GM23338 (cell line): Measurements from ENCODE around the gene GALR2. TPM values are rescaled to one million over a fixed set of nuclear protein-coding genes. Genes with fewer than 3 reads are reported as not detected.

ENCODE experiments used
- ATAC-seq: fragments of 200-7000 bp; cut with Tn5 transposase; 3 replicates; pipeline ENCODE4 v1.9.1; 2020
- DNase-seq: peaks from one replicate; pipeline ENCODE4 v3.0.0-alpha.2; 2015; ENCODE audit warnings: low spot score
- H2AFZ ChIP-seq: fragments of 200-600 bp; sonication (generic); 2 replicates; pipeline ENCODE4 v1.8.0; 2016; ENCODE audit warnings: antibody characterized with exemption, mild to moderate bottlenecking, moderate library complexity
- H3F3A ChIP-seq: fragments of 200-600 bp; sonication (generic); replicated peaks from 2 replicates; pipeline ENCODE4 v1.8.0; 2017; ENCODE audit warnings: antibody characterized with exemption, mixed run types, low read depth
- H3K27ac ChIP-seq: fragments of 200-600 bp; sonication (generic); 2 replicates; pipeline ENCODE4 v1.6.1; 2016; ENCODE audit warnings: low read depth
- H3K27me3 ChIP-seq: fragments of 200-600 bp; sonication (generic); 2 replicates; pipeline ENCODE4 v1.8.0; 2016; ENCODE audit warnings: mild to moderate bottlenecking, mixed run types, moderate library complexity; ENCODE audit not compliant: insufficient read depth
- H3K36me3 ChIP-seq: fragments of 200-600 bp; sonication (generic); 2 replicates; pipeline ENCODE4 v1.8.0; 2016; ENCODE audit warnings: mild to moderate bottlenecking; ENCODE audit not compliant: insufficient read depth
- H3K4me1 ChIP-seq: fragments of 200-600 bp; sonication (generic); 2 replicates; pipeline ENCODE4 v1.8.0; 2016; ENCODE audit warnings: mild to moderate bottlenecking, moderate library complexity; ENCODE audit not compliant: insufficient read depth
- H3K4me2 ChIP-seq: fragments of 200-600 bp; sonication (generic); 2 replicates; pipeline ENCODE4 v1.7.1; 2017; ENCODE audit warnings: mixed run types
- H3K4me3 ChIP-seq: fragments of 200-600 bp; sonication (generic); 2 replicates; pipeline ENCODE4 v1.6.1; 2016; ENCODE audit warnings: mixed run types
- H3K79me2 ChIP-seq: fragments of 200-600 bp; sonication (generic); replicated peaks from 2 replicates; pipeline ENCODE4 v1.8.0; 2017; ENCODE audit warnings: mild to moderate bottlenecking; ENCODE audit not compliant: insufficient read depth
- H3K9me2 ChIP-seq: fragments of 200-600 bp; sonication (generic); 2 replicates; pipeline ENCODE4 v1.8.0; 2017; ENCODE audit not compliant: insufficient read depth
- H4K20me1 ChIP-seq: fragments of 200-600 bp; sonication (generic); replicated peaks from 2 replicates; pipeline ENCODE4 v1.8.0; 2017; ENCODE audit warnings: mild to moderate bottlenecking; ENCODE audit not compliant: insufficient read depth
- H3K27ac Mint-ChIP-seq: 2 replicates; pipeline ENCODE4 v1.8.0; 2020; ENCODE audit warnings: inconsistent platforms, mild to moderate bottlenecking, moderate library complexity, mixed read lengths
- H3K27me3 Mint-ChIP-seq: 3 replicates; pipeline ENCODE4 v1.8.0; 2022; ENCODE audit warnings: low read depth, mild to moderate bottlenecking, moderate library complexity, mixed read lengths, inconsistent platforms; ENCODE audit not compliant: insufficient read depth, poor library complexity
- H3K36me3 Mint-ChIP-seq: 3 replicates; pipeline ENCODE4 v1.8.0; 2021; ENCODE audit warnings: low read depth, mild to moderate bottlenecking, inconsistent platforms, moderate library complexity, mixed read lengths
- H3K4me1 Mint-ChIP-seq: 3 replicates; pipeline ENCODE4 v1.8.0; 2020; ENCODE audit warnings: mild to moderate bottlenecking, inconsistent platforms, mixed read lengths
- H3K4me3 Mint-ChIP-seq: 3 replicates; pipeline ENCODE4 v1.8.0; 2021; ENCODE audit warnings: moderate library complexity, mild to moderate bottlenecking, inconsistent platforms, mixed read lengths
- H3K9me3 Mint-ChIP-seq: 3 replicates; pipeline ENCODE4 v1.8.0; 2020; ENCODE audit warnings: moderate library complexity, mild to moderate bottlenecking, inconsistent platforms, mixed read lengths
- CREB1 ChIP-seq: fragments of 250-450 bp; sonication (Bioruptor Pico); IDR thresholded peaks from 2 replicates; pipeline ENCODE4 v1.5.0; 2020; ENCODE audit warnings: low read depth, mild to moderate bottlenecking, moderate library complexity
- EZH2 ChIP-seq: fragments of 200-600 bp; sonication (generic); IDR thresholded peaks from one replicate; pipeline ENCODE4 v1.8.0; 2017; ENCODE audit warnings: antibody characterized with exemption, mild to moderate bottlenecking, low read depth; ENCODE audit not compliant: unreplicated experiment
- EZH2phosphoT487 ChIP-seq: fragments of 200-600 bp; sonication (generic); IDR thresholded peaks from one replicate; pipeline ENCODE4 v1.8.1; 2018; ENCODE audit warnings: antibody characterized with exemption; ENCODE audit not compliant: unreplicated experiment
- JUNB ChIP-seq: IDR thresholded peaks from one replicate; pipeline ENCODE4 v1.6.1; 2016; ENCODE audit warnings: antibody characterized with exemption; ENCODE audit not compliant: unreplicated experiment
- NANOG ChIP-seq: IDR thresholded peaks from 2 replicates; pipeline ENCODE4 v1.6.1; 2016; ENCODE audit warnings: antibody characterized with exemption, borderline replicate concordance
- POLR2AphosphoS5 ChIP-seq: IDR thresholded peaks from 2 replicates; pipeline ENCODE4 v1.6.1; 2016; ENCODE audit warnings: antibody characterized with exemption, low read depth
- STAT1 ChIP-seq: IDR thresholded peaks from one replicate; pipeline ENCODE4 v1.6.1; 2016; ENCODE audit warnings: antibody characterized with exemption; ENCODE audit not compliant: unreplicated experiment
- ZNF114 ChIP-seq: fragments of 250-450 bp; sonication (Bioruptor Pico); IDR thresholded peaks from 2 replicates; pipeline ENCODE4 v1.5.0; 2020; ENCODE audit warnings: mild to moderate bottlenecking, moderate library complexity
- ZNF331 ChIP-seq: fragments of 250-450 bp; sonication (Bioruptor Pico); IDR thresholded peaks from 2 replicates; pipeline ENCODE4 v1.5.0; 2020; ENCODE audit warnings: low read depth, mild to moderate bottlenecking, moderate library complexity
- polyA plus RNA-seq: library from polyadenylated mRNA; unstranded; fragments of >200 nt; fragmentation: Nextera tagmentation; extraction: Ambion mirVana; gene quantifications from 2 replicates; pipeline ENCODE4 v1.2.1, GENCODE V29; 2016
- total RNA-seq: library from RNA; depleted of rRNA; stranded (reverse); fragments of >200 nt; shearing (Covaris generic); gene quantifications from 2 replicates; pipeline ENCODE4 v1.2.3, GENCODE V29; 2014
- TF ChIP-seq, protein P1 (sequence below), 2 experiments: fragments of 200-600 bp in 1 of 2; sonication (generic) in 1 of 2; conservative IDR thresholded peaks; 2 replicates each; pipeline versions ENCODE4 v1.5.1 to v1.6.1; 2016 to 2017; ENCODE audit warnings: antibody characterized with exemption in 2 of 2, low read depth in 2 of 2, mild to moderate bottlenecking in 2 of 2, moderate library complexity in 1 of 2
- TF ChIP-seq, protein P2 (sequence below): fragments of 250-450 bp; sonication (Bioruptor Pico); IDR thresholded peaks from 2 replicates; pipeline ENCODE4 v1.5.0; 2020; ENCODE audit warnings: mild to moderate bottlenecking, moderate library complexity

Gene GALR2
- total and polyA plus RNA-seq, 2 experiments from 2014 or later = 0.50 to 2.2 TPM

DNA sequence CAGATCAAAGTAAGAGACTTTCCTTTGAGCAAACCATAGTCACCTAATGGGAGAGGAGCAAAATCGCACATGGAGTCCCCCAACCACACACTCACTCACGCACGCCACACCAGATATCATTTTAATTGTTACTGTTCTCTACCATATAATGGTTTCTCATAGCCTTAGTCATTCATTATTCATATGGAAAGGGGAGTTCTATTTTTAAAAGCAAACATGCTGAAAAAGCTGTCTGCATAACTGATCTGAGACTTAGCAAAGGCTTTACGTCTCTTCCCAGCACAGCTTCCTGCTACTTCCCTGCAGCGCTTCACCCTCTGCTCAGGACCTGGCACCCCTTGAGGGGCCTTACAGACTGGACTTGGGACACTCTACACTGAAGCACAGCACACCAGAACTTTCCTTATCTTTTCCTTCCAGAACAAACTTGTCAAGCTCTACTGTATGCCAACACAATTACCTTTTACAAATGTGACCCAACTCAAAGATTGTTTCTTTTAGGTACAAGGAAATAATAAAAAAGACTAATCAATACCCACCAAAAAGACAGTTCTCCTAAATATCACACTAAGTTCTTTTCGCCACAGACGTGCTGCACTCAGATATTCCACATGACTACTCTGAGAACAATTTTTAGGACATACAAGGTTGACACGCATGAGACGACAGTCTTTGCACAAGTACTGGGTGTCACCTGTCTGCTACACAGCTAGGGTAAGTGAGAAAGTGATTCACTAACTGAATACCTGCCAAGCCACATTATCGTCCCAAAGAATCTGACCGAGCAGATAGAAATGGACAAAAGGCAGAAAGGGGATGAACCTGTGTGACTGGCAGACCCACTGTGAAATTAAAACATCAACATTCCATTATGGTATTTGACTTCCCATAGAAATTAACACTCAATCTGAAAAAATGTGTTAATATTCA lies 23.8 kb upstream of the GALR2 start:
- TF ChIP-seq NANOG (no peak), EZH2phosphoT487 (no peak), ZNF331 (CRISPR knock-in tag) (no peak)
- Histone ChIP-seq H3K4me1 (peaks cover 9% of the 10 kb centered on the region; the same call in 1 of the 2 replicates), H3K4me2 (no peak overlapping the region), H3K27ac (peak overlapping the region; percentile 74; the same call in 1 of the 2 replicates), H3F3A (peaks cover 12% of the 10 kb centered on the region; the same call in 1 of the 2 replicates), H2AFZ (no peak overlapping the region), H3K4me3 (no peak overlapping the region), H3K9me2 (no peaks in the 10 kb centered on the region), H3K36me3 (peaks cover 35% of the 10 kb centered on the region), H3K27me3 (no peaks in the 10 kb centered on the region), H3K79me2 (peaks cover 14% of the 10 kb centered on the region; the same call in 1 of the 2 replicates), H4K20me1 (peaks cover 15% of the 10 kb centered on the region)
- ATAC-seq (no peak), DNase-seq (no peak)
- H3K9me3 Mint-ChIP-seq = no peaks in the 10 kb centered on the region
- H3K4me1 Mint-ChIP-seq = peaks cover 5% of the 10 kb centered on the region; the same call in 2 of the 3 replicates
- peaks cover 1% of the 10 kb centered on the region for H3K27me3 Mint-ChIP-seq
- peaks cover 62% of the 10 kb centered on the region for H3K36me3 Mint-ChIP-seq
- no peak overlapping the region; the same call in 1 of the 2 replicates for H3K27ac Mint-ChIP-seq
- no peak overlapping the region for H3K4me3 Mint-ChIP-seq

DNA sequence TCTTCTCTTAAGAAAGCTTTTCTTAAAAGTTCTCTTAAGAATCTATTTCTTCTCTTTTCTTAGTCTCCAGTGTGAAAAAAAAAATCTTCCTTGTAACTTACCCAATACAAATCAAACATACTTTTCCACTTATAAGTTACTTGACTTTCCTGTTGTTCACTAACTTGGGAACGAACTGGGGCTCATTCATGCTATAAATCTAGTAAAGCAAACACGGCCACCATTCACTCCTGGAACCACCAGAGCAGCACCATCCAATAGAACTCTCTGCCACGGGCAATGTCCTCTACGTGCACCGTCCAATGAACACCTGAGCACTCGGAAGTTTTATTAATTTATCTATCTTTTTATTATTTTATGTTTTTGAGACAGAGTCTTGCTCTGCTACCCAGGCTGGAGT lies 23.0 kb upstream of the GALR2 start:
- H3K27ac ChIP-seq = 0 out of 2 replicates have a peak overlapping the region, but pooled peaks have one; percentile 4
- no peak for ATAC-seq
- TF ChIP-seq STAT1 (no peak), EZH2phosphoT487 (no peak), NANOG (no peak), EZH2 (no peak), POLR2AphosphoS5 (no peak), CREB1 (CRISPR knock-in tag) (no peak), JUNB (no peak), ZNF331 (CRISPR knock-in tag) (no peak), ZNF114 (no peak)
- TF ChIP-seq, protein P1, sequence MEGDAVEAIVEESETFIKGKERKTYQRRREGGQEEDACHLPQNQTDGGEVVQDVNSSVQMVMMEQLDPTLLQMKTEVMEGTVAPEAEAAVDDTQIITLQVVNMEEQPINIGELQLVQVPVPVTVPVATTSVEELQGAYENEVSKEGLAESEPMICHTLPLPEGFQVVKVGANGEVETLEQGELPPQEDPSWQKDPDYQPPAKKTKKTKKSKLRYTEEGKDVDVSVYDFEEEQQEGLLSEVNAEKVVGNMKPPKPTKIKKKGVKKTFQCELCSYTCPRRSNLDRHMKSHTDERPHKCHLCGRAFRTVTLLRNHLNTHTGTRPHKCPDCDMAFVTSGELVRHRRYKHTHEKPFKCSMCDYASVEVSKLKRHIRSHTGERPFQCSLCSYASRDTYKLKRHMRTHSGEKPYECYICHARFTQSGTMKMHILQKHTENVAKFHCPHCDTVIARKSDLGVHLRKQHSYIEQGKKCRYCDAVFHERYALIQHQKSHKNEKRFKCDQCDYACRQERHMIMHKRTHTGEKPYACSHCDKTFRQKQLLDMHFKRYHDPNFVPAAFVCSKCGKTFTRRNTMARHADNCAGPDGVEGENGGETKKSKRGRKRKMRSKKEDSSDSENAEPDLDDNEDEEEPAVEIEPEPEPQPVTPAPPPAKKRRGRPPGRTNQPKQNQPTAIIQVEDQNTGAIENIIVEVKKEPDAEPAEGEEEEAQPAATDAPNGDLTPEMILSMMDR (conservative IDR thresholded peaks at IDR 0.05; ENCODE audit: low read depth in 2 of 2) = no peak
- TF ChIP-seq, protein P2, sequence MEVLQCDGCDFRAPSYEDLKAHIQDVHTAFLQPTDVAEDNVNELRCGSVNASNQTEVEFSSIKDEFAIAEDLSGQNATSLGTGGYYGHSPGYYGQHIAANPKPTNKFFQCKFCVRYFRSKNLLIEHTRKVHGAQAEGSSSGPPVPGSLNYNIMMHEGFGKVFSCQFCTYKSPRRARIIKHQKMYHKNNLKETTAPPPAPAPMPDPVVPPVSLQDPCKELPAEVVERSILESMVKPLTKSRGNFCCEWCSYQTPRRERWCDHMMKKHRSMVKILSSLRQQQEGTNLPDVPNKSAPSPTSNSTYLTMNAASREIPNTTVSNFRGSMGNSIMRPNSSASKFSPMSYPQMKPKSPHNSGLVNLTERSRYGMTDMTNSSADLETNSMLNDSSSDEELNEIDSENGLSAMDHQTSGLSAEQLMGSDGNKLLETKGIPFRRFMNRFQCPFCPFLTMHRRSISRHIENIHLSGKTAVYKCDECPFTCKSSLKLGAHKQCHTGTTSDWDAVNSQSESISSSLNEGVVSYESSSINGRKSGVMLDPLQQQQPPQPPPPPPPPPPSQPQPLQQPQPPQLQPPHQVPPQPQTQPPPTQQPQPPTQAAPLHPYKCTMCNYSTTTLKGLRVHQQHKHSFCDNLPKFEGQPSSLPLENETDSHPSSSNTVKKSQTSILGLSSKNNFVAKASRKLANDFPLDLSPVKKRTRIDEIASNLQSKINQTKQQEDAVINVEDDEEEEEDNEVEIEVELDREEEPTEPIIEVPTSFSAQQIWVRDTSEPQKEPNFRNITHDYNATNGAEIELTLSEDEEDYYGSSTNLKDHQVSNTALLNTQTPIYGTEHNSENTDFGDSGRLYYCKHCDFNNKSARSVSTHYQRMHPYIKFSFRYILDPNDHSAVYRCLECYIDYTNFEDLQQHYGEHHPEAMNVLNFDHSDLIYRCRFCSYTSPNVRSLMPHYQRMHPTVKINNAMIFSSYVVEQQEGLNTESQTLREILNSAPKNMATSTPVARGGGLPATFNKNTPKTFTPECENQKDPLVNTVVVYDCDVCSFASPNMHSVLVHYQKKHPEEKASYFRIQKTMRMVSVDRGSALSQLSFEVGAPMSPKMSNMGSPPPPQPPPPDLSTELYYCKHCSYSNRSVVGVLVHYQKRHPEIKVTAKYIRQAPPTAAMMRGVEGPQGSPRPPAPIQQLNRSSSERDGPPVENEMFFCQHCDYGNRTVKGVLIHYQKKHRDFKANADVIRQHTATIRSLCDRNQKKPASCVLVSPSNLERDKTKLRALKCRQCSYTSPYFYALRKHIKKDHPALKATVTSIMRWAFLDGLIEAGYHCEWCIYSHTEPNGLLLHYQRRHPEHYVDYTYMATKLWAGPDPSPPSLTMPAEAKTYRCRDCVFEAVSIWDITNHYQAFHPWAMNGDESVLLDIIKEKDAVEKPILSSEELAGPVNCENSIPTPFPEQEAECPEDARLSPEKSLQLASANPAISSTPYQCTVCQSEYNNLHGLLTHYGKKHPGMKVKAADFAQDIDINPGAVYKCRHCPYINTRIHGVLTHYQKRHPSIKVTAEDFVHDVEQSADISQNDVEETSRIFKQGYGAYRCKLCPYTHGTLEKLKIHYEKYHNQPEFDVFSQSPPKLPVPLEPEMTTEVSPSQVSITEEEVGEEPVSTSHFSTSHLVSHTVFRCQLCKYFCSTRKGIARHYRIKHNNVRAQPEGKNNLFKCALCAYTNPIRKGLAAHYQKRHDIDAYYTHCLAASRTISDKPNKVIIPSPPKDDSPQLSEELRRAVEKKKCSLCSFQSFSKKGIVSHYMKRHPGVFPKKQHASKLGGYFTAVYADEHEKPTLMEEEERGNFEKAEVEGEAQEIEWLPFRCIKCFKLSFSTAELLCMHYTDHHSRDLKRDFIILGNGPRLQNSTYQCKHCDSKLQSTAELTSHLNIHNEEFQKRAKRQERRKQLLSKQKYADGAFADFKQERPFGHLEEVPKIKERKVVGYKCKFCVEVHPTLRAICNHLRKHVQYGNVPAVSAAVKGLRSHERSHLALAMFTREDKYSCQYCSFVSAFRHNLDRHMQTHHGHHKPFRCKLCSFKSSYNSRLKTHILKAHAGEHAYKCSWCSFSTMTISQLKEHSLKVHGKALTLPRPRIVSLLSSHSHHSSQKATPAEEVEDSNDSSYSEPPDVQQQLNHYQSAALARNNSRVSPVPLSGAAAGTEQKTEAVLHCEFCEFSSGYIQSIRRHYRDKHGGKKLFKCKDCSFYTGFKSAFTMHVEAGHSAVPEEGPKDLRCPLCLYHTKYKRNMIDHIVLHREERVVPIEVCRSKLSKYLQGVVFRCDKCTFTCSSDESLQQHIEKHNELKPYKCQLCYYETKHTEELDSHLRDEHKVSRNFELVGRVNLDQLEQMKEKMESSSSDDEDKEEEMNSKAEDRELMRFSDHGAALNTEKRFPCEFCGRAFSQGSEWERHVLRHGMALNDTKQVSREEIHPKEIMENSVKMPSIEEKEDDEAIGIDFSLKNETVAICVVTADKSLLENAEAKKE = no peak

More for the DNA sequence above, 23.0 kb upstream of the GALR2 start:
- no peaks in the 10 kb centered on the region for H3K9me3 Mint-ChIP-seq
- no peak overlapping the region for H3K27ac Mint-ChIP-seq
- no peaks in the 10 kb centered on the region for H3K9me2 ChIP-seq
- H3K27me3 Mint-ChIP-seq = peaks cover 1% of the 10 kb centered on the region
- H3K4me1 ChIP-seq = peaks cover 9% of the 10 kb centered on the region; the same call in 1 of the 2 replicates
- peaks cover 14% of the 10 kb centered on the region; the same call in 1 of the 2 replicates for H3K79me2 ChIP-seq
- peaks cover 14% of the 10 kb centered on the region; the same call in 1 of the 2 replicates for H3F3A ChIP-seq
- peaks cover 15% of the 10 kb centered on the region for H4K20me1 ChIP-seq
- no peak overlapping the region for H3K4me2 ChIP-seq
- H3K4me1 Mint-ChIP-seq = peaks cover 5% of the 10 kb centered on the region; the same call in 2 of the 3 replicates
- H2AFZ ChIP-seq = no peak overlapping the region
- no peak overlapping the region for H3K4me3 ChIP-seq
- peaks cover 35% of the 10 kb centered on the region for H3K36me3 ChIP-seq
- no peak overlapping the region for H3K4me3 Mint-ChIP-seq
- H3K36me3 Mint-ChIP-seq = peaks cover 62% of the 10 kb centered on the region
- DNase-seq = no peak
- no peaks in the 10 kb centered on the region for H3K27me3 ChIP-seq
